ENCODE measurements around the gene KLHL5.
A peak's percentile ranks its signal among the peaks of the same experiment; 100 is the strongest.

The KLHL5 gene

GRCh38 chr4:39044364-39044955 is 17.6 kb upstream of the KLHL5 start:
- peak; percentile 94 to 96 for DNase-seq

- peak; percentile 12 to 34 for DNase-seq
Measured at GRCh38 chr4:39044956-39045826, 16.8 kb upstream of the KLHL5 start.

DNA sequence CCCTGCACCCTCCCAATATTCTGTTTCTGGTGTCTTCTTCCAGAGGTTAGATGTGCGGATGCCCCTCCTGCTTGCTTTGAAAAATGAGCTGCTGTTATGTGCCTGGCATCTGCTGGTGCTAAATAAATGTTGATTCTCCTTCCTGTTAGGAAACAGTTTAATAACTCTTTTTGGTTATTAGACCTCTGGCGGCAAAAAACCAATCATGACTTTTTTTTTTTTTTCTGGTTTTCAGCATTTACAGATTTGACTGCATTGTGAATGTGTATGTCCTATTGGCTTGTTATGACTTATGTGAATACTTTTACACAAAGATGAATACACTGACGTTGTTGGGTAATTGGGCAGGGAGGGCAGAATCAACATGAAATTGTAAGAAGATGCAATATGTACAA is 16.2 kb upstream of the KLHL5 start:
- DNase-seq, result no peak

DNA sequence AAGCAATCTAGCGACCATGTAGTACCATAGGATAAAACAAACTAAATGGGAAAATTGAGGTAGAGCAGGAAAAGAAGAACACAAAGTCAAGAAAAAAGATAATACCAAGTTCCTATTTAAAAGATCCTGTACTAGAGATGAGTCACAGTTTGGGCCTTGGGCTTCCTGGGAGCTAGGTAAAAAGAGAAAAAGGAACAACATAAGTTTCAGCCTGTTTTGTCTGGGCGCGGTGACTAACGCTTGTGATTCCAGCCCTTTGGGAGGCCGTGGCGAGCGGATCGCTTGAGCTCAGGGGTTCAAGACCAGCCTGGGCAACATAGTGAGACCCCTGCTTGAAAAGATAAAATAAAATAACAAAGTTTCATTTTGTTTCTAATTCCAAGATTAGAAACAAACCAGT is 15.8 kb upstream of the KLHL5 start:
- DNase-seq, result no peak

GRCh38 chr4:39047681-39048080 is 14.4 kb upstream of the KLHL5 start:
- no peak for DNase-seq

- DNase-seq, result no peak
Measured at GRCh38 chr4:39048311-39048710, 13.7 kb upstream of the KLHL5 start.

DNA sequence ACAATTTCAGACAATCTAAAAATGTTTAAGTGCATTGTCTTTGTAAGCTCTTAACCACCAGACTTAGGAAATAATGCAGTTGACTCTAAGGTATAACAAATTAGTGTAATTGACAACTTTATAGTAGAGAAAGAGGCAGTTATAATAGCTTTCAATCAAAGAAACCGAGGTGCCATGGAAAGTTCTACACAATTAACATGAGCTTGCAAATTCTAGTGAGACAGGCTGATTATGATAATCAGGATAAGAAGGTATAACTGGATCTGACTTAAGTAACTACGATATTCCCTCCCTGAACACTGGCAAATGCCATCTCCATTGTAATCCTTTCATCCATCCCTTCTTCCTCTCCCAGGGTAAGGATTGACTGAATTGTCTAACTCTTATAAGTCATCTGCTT is 11.4 kb upstream of the KLHL5 start:
- no peak for DNase-seq

- no peak for DNase-seq
Measured at GRCh38 chr4:39051492-39051891, 10.5 kb upstream of the KLHL5 start.

DNA sequence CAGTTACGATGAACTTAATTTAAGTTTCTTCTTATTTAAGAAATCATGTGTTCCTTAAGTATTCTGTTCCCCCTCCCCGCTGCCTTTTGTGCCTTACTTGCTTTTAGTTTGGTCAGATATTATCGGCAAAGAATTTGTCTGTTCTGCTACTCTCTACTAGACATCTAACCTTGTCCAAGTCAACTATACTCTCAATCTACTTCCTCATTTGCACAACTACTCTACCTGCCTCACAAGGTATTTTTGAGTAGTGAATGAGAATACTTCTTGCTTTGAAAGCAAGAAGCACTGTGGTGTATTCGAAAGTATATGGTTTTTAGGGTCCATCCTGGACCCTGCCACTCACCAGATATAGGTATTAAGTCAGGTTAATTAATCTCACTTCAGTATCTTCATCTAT is 8.0 kb upstream of the KLHL5 start:
- DNase-seq, result no peak

DNA sequence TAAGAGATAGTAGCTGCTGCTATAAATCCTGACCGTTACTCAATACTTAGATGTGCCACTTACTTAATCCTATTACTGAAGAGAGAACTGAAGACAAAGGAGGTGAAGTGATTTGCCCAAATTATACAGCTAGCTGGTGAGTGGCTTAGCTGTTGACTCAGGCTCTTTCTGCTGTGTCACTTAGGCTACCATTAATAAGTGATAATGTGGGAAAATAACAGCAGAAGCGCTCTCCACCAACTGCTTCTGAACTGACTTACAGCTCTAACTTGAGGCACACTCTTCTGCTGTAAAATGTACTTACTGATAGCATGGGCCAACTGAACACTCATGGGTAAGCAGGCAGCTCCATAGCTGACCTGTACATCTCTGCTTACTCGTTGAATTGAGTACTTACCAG is 7.5 kb upstream of the KLHL5 start:
- no peak for DNase-seq

DNA sequence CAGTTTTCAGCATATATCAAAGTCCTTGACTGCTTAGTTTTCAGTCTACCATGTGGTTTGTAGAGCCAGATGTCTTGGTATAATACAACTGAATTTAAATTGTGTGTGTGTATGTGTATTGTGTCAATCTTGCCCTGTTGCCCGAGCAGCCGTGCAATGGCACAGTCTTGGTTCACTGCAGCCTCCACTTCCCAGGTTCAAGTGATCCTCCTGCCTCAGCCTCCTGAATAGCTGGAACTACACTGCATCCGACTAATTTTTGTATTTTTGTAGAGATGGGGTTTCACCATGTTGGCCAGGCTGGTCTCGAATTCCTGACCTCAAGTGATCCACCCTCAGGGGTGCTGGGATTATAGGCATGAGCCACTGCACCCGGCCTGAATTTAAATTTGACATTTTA is 6.0 kb upstream of the KLHL5 start:
- no peak for DNase-seq

DNA sequence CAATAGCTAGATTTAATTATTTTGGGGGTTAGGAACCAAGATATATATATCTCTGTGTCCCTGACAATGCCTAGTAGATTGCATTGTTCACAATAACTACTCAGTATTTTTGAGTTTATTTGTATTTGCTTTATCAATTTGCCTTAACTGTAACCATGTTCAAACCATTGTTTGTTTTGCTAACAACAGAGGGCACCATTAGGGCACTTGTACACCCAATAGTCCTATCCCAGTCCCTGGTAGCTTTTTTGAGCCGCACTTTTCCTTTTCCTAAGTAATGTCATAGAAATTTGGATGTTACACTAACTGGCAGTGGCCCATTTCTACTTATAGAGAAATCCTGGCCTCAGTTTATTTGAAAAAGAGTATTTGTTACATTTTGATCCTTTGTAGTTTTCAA is 575 bp upstream of the KLHL5 start:
- DNase-seq, result no peak

GRCh38 chr4:39062770-39063097 is 702 bp downstream of the KLHL5 start:
- DNase-seq, result no peak

DNA sequence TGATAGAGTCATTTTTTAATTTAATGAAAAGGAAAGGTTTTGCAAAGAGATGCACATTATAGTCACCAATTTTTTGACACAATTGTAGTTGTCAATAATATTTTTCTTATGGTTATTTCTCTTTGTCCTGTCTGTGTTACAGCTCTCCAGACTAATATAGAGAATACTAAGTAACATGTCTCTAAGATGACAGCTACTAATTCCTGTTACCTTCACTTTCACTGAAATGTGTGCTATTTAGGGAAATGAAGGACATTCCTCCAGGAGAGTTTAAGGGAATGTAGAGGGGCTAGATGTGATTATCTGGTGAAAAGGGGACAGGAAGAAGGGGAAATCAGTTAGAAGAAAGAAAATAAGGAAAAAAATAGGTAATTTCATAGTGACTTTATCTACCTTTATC is 1.4 kb downstream of the KLHL5 start:
- DNase-seq, result no peak

DNA sequence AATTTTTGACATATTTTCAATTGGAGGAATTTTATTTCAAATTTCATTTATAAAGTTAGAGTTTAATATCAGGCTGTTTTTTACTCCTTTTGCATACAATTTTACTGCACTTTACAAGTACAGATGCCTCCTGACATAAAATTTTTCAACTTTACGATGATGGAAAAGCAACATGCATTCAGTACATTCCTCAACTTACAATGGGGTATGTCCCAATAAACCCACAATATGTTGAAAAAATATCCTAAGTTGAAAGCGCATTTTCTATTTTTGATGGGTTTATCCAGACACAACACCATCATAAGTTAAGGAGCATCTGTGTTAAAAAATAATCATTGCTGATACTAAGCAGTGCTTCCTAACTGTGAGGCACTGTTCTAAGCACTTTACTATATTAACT is 4.3 kb downstream of the KLHL5 start:
- no peak for DNase-seq

GRCh38 chr4:39067031-39067430 is 5.0 kb downstream of the KLHL5 start:
- no peak for DNase-seq

- DNase-seq, result no peak
Measured at GRCh38 chr4:39067451-39067850, 5.4 kb downstream of the KLHL5 start.

GRCh38 chr4:39068907-39069306 is 6.9 kb downstream of the KLHL5 start:
- DNase-seq, result no peak

DNA sequence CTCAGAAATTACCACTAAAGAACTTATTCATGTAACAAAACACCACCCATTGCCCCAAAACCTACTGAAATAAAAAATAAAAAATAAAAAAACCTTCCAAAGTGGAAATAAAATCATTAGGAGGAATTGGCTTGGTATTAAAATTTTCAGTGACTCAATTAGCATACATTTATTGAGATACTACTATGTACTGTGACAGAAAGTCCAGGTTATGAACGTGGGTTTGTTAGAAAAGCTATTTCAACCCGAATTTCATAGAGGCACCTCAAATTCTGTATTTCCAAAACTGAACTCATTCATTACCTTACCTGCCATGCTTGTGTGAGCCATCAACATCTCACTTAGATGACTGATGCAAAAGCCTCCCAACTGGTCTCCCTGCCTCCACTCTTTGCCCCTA is 16.8 kb downstream of the KLHL5 start:
- no peak for DNase-seq

DNA sequence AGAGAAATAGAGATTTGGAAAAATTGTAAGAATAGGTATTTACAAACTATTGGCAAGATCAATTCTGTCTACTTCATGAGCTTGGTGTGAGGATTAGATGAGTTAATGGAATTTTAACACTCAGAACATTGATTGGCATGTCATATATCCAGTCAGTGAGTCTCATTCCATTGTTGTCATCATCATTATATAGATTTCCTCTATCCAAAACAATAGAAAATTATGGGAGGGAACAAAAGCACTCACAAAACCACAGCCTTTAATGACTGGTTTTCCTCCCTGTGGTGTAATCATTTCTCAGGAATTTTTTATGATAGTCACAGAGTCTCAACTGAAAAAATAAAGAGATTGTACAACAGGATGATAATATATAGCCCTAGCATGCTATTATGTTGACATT is 21.1 kb downstream of the KLHL5 start:
- no peak for DNase-seq

DNA sequence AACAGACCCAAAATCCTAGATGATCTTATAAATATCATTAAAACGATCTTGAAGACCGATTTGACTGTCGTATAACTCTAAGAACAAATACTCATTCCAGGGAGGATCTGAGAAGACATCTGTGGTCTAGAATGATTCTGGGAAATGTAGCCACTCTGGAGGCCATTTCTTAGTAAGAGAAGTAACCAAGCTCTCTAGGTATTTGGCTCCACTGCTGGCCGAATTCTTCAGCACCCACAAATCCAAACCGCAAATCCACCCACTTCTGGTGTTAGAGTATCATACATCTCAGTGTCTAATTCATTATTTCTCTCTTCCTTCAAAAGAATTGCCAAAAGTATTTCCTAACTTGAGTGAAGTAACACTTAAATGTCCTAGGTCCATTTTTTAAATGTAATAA is 23.9 kb downstream of the KLHL5 start:
- DNase-seq, result no peak

GRCh38 chr4:39096847-39097246 is 34.8 kb downstream of the KLHL5 start:
- no peak for DNase-seq

DNA sequence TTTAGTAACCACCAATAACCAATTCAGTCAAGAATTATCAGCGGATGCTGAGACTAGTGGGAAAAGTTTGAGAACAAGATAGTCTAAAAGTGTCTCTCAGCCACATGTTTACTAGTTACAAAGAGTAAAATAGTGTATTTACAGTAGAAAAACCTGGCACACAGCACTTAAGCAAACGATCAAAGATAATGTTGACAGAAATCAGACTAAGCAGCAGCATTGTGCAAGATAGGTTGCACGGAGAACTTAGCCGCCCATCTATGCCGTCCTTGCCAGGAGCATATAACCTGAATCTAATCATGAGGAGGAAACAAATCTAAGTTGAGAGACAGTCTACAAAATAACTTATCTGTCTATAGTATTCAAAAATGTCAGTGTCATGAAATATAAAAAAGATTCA is 35.3 kb downstream of the KLHL5 start:
- no peak for DNase-seq

GRCh38 chr4:39102297-39102696 is 40.3 kb downstream of the KLHL5 start:
- DNase-seq, result no peak

DNA sequence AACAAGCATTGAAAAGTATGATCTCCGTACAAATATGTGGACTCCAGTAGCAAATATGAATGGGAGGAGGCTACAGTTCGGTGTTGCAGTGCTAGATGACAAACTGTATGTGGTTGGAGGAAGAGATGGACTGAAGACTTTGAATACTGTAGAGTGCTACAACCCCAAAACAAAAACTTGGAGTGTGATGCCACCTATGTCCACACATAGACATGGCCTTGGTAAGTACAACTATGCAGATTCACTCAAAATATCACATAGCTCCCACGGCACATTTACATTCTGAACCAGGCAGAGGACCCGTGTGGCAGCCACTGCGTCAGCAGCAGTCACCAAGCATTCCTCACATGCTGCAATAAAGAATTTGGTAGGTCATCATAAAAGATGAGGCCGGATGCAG is 41.3 kb downstream of the KLHL5 start:
- DNase-seq, result no peak

Measured in stimulated activated CD4-positive, alpha-beta T cell treated with anti-CD3 and anti-CD28 coated beads, Interleukin-4, amount 100 ng/mL, for 4 hours (primary cell).